GM12878 (cell line): ENCODE results near the gene SMAP1. TPM values are rescaled to one million over a fixed set of nuclear protein-coding genes. Genes with fewer than 3 reads are reported as not detected.

Experiments used
- ATAC-seq: fragments of 200-7000 bp; cut with Tn5 transposase; 3 replicates; pipeline ENCODE4 v1.9.1; 2020; ENCODE audit warnings: mild to moderate bottlenecking, moderate library complexity
- BruUV-seq: library from RNA; stranded (reverse); fragments of 400-500 nt; replicated peaks from 2 replicates; lab custom pipeline; 2021; lab: Mats Ljungman, UMichigan
- CTCF ChIA-PET: fragments of 300-600 bp; sonication (Branson Sonifier 250); formaldehyde crosslinking; extraction: SDS; loops from one replicate; lab custom pipeline; 2021; ENCODE audit warnings: inconsistent platforms; lab: Yijun Ruan, JAX
- POLR2A ChIA-PET: fragments of 350-600 bp; formaldehyde crosslinking; extraction: SDS; loops from one replicate; lab custom pipeline; 2021; ENCODE audit warnings: inconsistent platforms; lab: Charles Lee
- RAD21 ChIA-PET: fragments of 300-600 bp; sonication (Branson Sonifier 250); formaldehyde crosslinking; loops from one replicate; lab custom pipeline; 2023; ENCODE audit warnings: antibody characterized with exemption; ENCODE audit not compliant: unreplicated experiment; lab: Charles Lee
- SMC1A ChIA-PET: fragments of 300-600 bp; sonication (Branson Sonifier 250); formaldehyde crosslinking; loops from one replicate; lab custom pipeline; 2023; ENCODE audit not compliant: unreplicated experiment, uncharacterized antibody; lab: Charles Lee
- DNase-seq: peaks from one replicate; pipeline ENCODE4 v3.0.0-alpha.2; 2011; ENCODE audit warnings: low read depth, low spot score
- FAIRE-seq: peaks from 3 replicates; lab custom pipeline; 2011; peaks lifted over from hg19 to GRCh38; lab: Jason Lieb, UNC
- H2AFZ ChIP-seq: 2 replicates; pipeline ENCODE4 v1.6.0; 2011; ENCODE audit warnings: low read depth, low read length, control low read depth; ENCODE audit not compliant: control insufficient read depth
- H3K27ac ChIP-seq: 2 replicates; pipeline ENCODE4 v1.5.1; 2011; ENCODE audit warnings: control low read depth; ENCODE audit not compliant: control insufficient read depth, insufficient read depth
- H3K27me3 ChIP-seq, 2 experiments: replicated peaks in 1 of 2; 2 replicates each; pipeline versions ENCODE4 v1.6.0 to v1.6.1; 2011; ENCODE audit warnings: low read length in 1 of 2; ENCODE audit not compliant: control insufficient read depth in 2 of 2, insufficient read depth in 2 of 2
- H3K36me3 ChIP-seq, 2 experiments: 2 replicates each; pipeline ENCODE4 v1.5.1; 2011; ENCODE audit warnings: low read length in 1 of 2; ENCODE audit not compliant: control insufficient read depth in 2 of 2, insufficient read depth in 2 of 2
- H3K4me1 ChIP-seq: 2 replicates; pipeline ENCODE4 v1.6.1; 2011; ENCODE audit warnings: mild to moderate bottlenecking, low read length, moderate library complexity, mixed read lengths; ENCODE audit not compliant: control insufficient read depth, insufficient read depth
- H3K4me2 ChIP-seq: 2 replicates; pipeline ENCODE4 v1.6.0; 2011; ENCODE audit warnings: control low read depth; ENCODE audit not compliant: control insufficient read depth, insufficient read depth
- H3K4me3 ChIP-seq: fragments of 200-600 bp; sonication (generic); 2 replicates; pipeline ENCODE4 v1.5.1; 2016
- H3K79me2 ChIP-seq: 2 replicates; pipeline ENCODE4 v1.6.0; 2011; ENCODE audit warnings: low read length; ENCODE audit not compliant: control insufficient read depth, insufficient read depth
- H3K9ac ChIP-seq: 2 replicates; pipeline ENCODE4 v1.8.0; 2011; ENCODE audit warnings: low read length, control low read depth, mixed read lengths; ENCODE audit not compliant: control insufficient read depth, insufficient read depth
- H3K9me3 ChIP-seq: replicated peaks from 3 replicates; pipeline ENCODE4 v1.5.1; 2011; ENCODE audit warnings: mild to moderate bottlenecking, low read length; ENCODE audit not compliant: control insufficient read depth, insufficient read depth
- H4K20me1 ChIP-seq: 2 replicates; pipeline ENCODE4 v1.6.0; 2011; ENCODE audit not compliant: control insufficient read depth, insufficient read depth
- HDGF ChIP-seq: fragments of 450-650 bp; IDR thresholded peaks from 2 replicates; pipeline ENCODE4 v1.6.1; 2016; ENCODE audit warnings: antibody characterized with exemption
- LARP7 ChIP-seq: fragments of 450-650 bp; IDR thresholded peaks from 2 replicates; pipeline ENCODE4 v1.6.1; 2017; ENCODE audit warnings: mild to moderate bottlenecking
- RBBP5 ChIP-seq: fragments of 200-600 bp; sonication (generic); conservative IDR thresholded peaks from 2 replicates; pipeline ENCODE4 v1.6.1; 2016
- RUNX3 ChIP-seq: IDR thresholded peaks from 2 replicates; pipeline ENCODE4 v1.6.1; 2012; ENCODE audit warnings: low read length, inconsistent platforms
- SIN3A ChIP-seq: IDR thresholded peaks from 2 replicates; pipeline ENCODE4 v1.6.1; 2012; ENCODE audit warnings: low read depth, low read length, improper control_type of control experiment
- SP1 ChIP-seq: IDR thresholded peaks from one replicate; pipeline ENCODE4 v1.6.1; 2011; ENCODE audit warnings: low read depth, low read length
- SREBF1 ChIP-seq: IDR thresholded peaks from 2 replicates; pipeline ENCODE4 v1.6.1; 2012; ENCODE audit warnings: mild to moderate bottlenecking, low read length
- TCF7 ChIP-seq: IDR thresholded peaks from 2 replicates; pipeline ENCODE4 v1.6.1; 2014; ENCODE audit warnings: antibody characterized with exemption, borderline replicate concordance
- ZNF622 ChIP-seq: fragments of 450-650 bp; IDR thresholded peaks from 2 replicates; pipeline ENCODE4 v1.6.1; 2017; ENCODE audit warnings: mild to moderate bottlenecking, inconsistent platforms
- WGBS: methylation state at CpG from one replicate; pipeline ENCODE4 v1.1.6; 2016; ENCODE audit warnings: low lambda C conversion rate; ENCODE audit not compliant: insufficient replicate concordance, insufficient coverage; ENCODE audit errors: missing lambda C conversion rate; 5-methylcytosine and 5-hydroxymethylcytosine counted together
- in situ Hi-C: fragments of 300-500 bp; cut with MboI; formaldehyde crosslinking; loops from 9 replicates; pipeline ENCODE4 v1.14.3; 2018; ENCODE audit warnings: mixed read lengths
- intact Hi-C: fragments of 100-400 bp; cut with micrococcal nuclease; formaldehyde crosslinking; loops from one replicate; pipeline ENCODE4 v1.14.2; 2022; ENCODE audit not compliant: unreplicated experiment
- polyA plus RNA-seq, 11 experiments: library from polyadenylated mRNA; depleted of rRNA in 4 of 11; unstranded in 6 of 11; stranded (reverse) in 5 of 11; fragments of >200 nt; fragmentation: Nextera tagmentation in 4 of 11; fragmentation: Illumina TruSeq in 1 of 11; extraction: Ambion mirVana in 4 of 11; extraction: Trizol in 1 of 11; gene quantifications; 1 replicate in 1 of 11; 2 replicates in 10 of 11; pipeline versions ENCODE4 v1.2.1 to v1.2.3, GENCODE V29; 2011 to 2016; ENCODE audit warnings: inconsistent platforms in 2 of 11, missing spikeins in 2 of 11, low read depth in 1 of 11
- total RNA-seq, 4 experiments: library from RNA; depleted of rRNA in 3 of 4; stranded (reverse); fragments of >200 nt in 3 of 4; fragmentation: Illumina TruSeq in 1 of 4; extraction: Trizol in 1 of 4; gene quantifications; 2 replicates each; pipeline versions ENCODE4 v1.2.1 to v1.2.3, GENCODE V29; 2013 to 2021

Gene SMAP1
- total and polyA plus RNA-seq, 10 of the 15 experiments (the other 5 are each of a cell fraction or from before 2014, with no cell fraction given), result 13.7 to 33.9 (median 25.3) TPM

GRCh38 chr6:70680396-70680795, 12.7 kb downstream of the SMAP1 start:
- ATAC-seq, result no peak
- Histone ChIP-seq H3K4me1 (no peaks in the 10 kb centered on the region), H3K4me3 (no peak overlapping the region), H3K36me3 (no peaks in the 10 kb centered on the region), H3K27me3 (no peaks in the 10 kb centered on the region), H3K9me3 (no peaks in the 10 kb centered on the region), H3K9ac (no peak overlapping the region), H3K79me2 (peaks cover 1% of the 10 kb centered on the region; the same call in 1 of the 2 replicates), H3K4me2 (no peak overlapping the region), H2AFZ (no peak overlapping the region), H3K27ac (no peak overlapping the region), H4K20me1 (no peaks in the 10 kb centered on the region)
- ChIA-PET CTCF (interaction anchor here (0.9 to 1.7 kb wide), 6 partner anchors 8 to 311 kb away, joined by 3 to 6 read pairs (median 4); no protein-coding TSS in a partner anchor), SMC1A (interaction anchor here (0.8 to 1.4 kb wide), 4 partner anchors 8 to 374 kb away, joined by 3 to 4 read pairs (median 3); no protein-coding TSS in a partner anchor), POLR2A (interaction anchor here (1.3 kb wide), 1 partner anchor 10 kb away, joined by 3 read pairs; no protein-coding TSS in a partner anchor), RAD21 (no interaction called here)
- TF ChIP-seq LARP7 (no peak), RBBP5 (no peak), RUNX3 (no peak), TCF7 (no peak), SIN3A (no peak), SP1 (no peak), SREBF1 (no peak), ZNF622 (no peak), HDGF (no peak)
- 95% methylated on average over 4 of the region's 4 CpGs for WGBS
- no TSS peak for BruUV-seq
- peak; percentile 49 for FAIRE-seq
- intact Hi-C loops, result no loop called here
- in situ Hi-C loops, result no loop called here
- no peak for DNase-seq
